OCI-LY3 (cell line): Measurements from ENCODE around the gene ERAP2.
"Not testable (repeated sequence)": the region's sequence is repeated elsewhere in the genome, so short reads cannot be mapped to it uniquely, and the experiment has no call there.

Experiments
- H2AFZ ChIP-seq: fragments of 200-600, 300-600 bp; shearing (Covaris generic); 2 replicates; pipeline ENCODE4 v1.6.0; 2014; ENCODE audit warnings: antibody characterized with exemption, low read depth, low read length
- H3K27ac ChIP-seq: fragments of 200-600, 300-600 bp; sonication (generic); 2 replicates; pipeline ENCODE4 v1.5.1; 2014; ENCODE audit warnings: mild to moderate bottlenecking, low read length, moderate library complexity, mixed read lengths
- H3K27me3 ChIP-seq: fragments of 200-600, 300-600 bp; sonication (generic); 2 replicates; pipeline ENCODE4 v1.6.1; 2014; ENCODE audit warnings: low read depth, low read length, mixed read lengths
- H3K36me3 ChIP-seq: fragments of 200-600, 300-600 bp; sonication (generic); replicated peaks from 2 replicates; pipeline ENCODE3; 2014; ENCODE audit warnings: low read depth, low read length, mixed read lengths
- H3K4me1 ChIP-seq: fragments of 300-600, 200-600 bp; sonication (generic); 2 replicates; pipeline ENCODE4 v1.6.1; 2014; ENCODE audit warnings: low read length, mixed read lengths
- H3K4me2 ChIP-seq: fragments of 200-600, 300-600 bp; sonication (generic); 2 replicates; pipeline ENCODE4 v1.6.1; 2014; ENCODE audit warnings: low read length, mixed read lengths
- H3K4me3 ChIP-seq: fragments of 300-600, 200-600 bp; sonication (generic); 2 replicates; pipeline ENCODE4 v1.5.1; 2014; ENCODE audit warnings: antibody characterized with exemption, mild to moderate bottlenecking, low read length, moderate library complexity
- H3K79me2 ChIP-seq: fragments of 300-600, 200-600 bp; shearing (Covaris generic); 2 replicates; pipeline ENCODE4 v1.6.1; 2014; ENCODE audit warnings: mild to moderate bottlenecking, low read length, mixed read lengths
- H3K9ac ChIP-seq: fragments of 300-600, 200-600 bp; shearing (Covaris generic); 2 replicates; pipeline ENCODE4 v1.6.0; 2014; ENCODE audit warnings: mild to moderate bottlenecking, low read length, moderate library complexity
- H3K9me3 ChIP-seq: fragments of 200-600, 300-600 bp; shearing (Covaris generic); 2 replicates; pipeline ENCODE4 v1.6.1; 2014; ENCODE audit warnings: low read length, mixed read lengths; ENCODE audit not compliant: insufficient read depth
- H4K20me1 ChIP-seq: fragments of 200-600, 300-600 bp; sonication (generic); 2 replicates; pipeline ENCODE4 v1.6.1; 2016; ENCODE audit warnings: low read length, mixed read lengths; ENCODE audit not compliant: insufficient read depth
- EZH2phosphoT487 ChIP-seq: fragments of 200-600 bp; shearing (Covaris generic); IDR thresholded peaks from 2 replicates; pipeline ENCODE4 v1.6.1; 2018; ENCODE audit warnings: antibody characterized with exemption, mixed run types, low read depth
- TF ChIP-seq, protein P1 (sequence below): fragments of 200-600, 300-600 bp; sonication (generic); IDR thresholded peaks from 2 replicates; pipeline ENCODE4 v1.5.1; 2014; ENCODE audit warnings: antibody characterized with exemption, low read length, low read depth

Gene ERAP2

DNA sequence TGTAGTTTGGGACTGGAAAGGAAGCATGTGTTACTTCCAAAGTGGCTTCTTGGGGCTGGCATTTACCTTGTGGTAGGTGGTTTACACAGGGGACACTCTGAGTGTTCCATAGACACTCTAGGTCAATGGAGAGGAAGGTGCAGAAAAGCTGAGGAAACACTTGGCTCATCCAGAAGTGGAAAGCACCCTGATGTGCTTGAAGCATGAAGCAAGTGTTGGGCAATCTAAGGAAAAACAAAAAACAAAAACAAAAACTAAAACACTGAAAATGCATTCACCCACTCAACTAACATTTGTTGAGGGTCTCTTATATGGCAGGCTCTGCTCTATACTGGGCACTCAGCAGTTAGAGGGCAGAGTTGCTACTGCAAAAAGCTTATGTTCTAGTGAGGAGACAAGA lies 2.9 kb upstream of the ERAP2 start:
- TF ChIP-seq EZH2phosphoT487 = no peak
- TF ChIP-seq, protein P1, sequence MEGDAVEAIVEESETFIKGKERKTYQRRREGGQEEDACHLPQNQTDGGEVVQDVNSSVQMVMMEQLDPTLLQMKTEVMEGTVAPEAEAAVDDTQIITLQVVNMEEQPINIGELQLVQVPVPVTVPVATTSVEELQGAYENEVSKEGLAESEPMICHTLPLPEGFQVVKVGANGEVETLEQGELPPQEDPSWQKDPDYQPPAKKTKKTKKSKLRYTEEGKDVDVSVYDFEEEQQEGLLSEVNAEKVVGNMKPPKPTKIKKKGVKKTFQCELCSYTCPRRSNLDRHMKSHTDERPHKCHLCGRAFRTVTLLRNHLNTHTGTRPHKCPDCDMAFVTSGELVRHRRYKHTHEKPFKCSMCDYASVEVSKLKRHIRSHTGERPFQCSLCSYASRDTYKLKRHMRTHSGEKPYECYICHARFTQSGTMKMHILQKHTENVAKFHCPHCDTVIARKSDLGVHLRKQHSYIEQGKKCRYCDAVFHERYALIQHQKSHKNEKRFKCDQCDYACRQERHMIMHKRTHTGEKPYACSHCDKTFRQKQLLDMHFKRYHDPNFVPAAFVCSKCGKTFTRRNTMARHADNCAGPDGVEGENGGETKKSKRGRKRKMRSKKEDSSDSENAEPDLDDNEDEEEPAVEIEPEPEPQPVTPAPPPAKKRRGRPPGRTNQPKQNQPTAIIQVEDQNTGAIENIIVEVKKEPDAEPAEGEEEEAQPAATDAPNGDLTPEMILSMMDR = no peak
- H2AFZ ChIP-seq = no peak overlapping the region
- H3K79me2 ChIP-seq = peaks cover 24% of the 10 kb centered on the region
- H3K4me2 ChIP-seq = no peak overlapping the region
- no peaks in the 10 kb centered on the region for H3K27me3 ChIP-seq
- no peak overlapping the region for H3K4me3 ChIP-seq
- no peak overlapping the region; the same call in 1 of the 2 replicates for H3K27ac ChIP-seq
- H3K4me1 ChIP-seq = peaks cover 73% of the 10 kb centered on the region
- no peak overlapping the region for H3K9ac ChIP-seq
- no peaks in the 10 kb centered on the region for H3K36me3 ChIP-seq
- no peaks in the 10 kb centered on the region for H4K20me1 ChIP-seq
- no peaks in the 10 kb centered on the region for H3K9me3 ChIP-seq

DNA sequence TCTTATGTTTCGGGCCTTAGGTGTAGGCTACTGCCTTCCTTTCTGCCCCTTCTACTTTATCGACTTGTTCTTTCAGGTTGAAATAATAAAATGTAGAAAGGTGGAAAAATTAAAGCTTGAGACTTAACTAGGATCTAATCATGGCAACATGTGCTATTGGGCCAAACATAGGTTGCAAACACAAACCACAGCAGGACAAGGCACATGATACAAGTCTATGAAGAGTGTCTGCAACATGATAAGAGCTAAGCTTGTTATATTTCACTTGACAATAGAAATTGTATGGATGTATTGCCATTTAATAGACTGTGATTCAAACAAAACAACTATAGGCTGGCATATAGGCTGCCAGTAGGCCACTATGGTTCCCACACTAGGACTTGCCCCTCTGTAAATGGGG lies 1.7 kb upstream of the ERAP2 start:
- Histone ChIP-seq H3K79me2 (peaks cover 36% of the 10 kb centered on the region), H3K27ac (peak overlapping the region; percentile 35), H3K27me3 (no peaks in the 10 kb centered on the region), H3K9me3 (no peaks in the 10 kb centered on the region), H4K20me1 (no peaks in the 10 kb centered on the region), H3K4me3 (no peak overlapping the region), H2AFZ (no peak overlapping the region), H3K4me1 (peaks cover 73% of the 10 kb centered on the region), H3K9ac (no peak overlapping the region), H3K4me2 (no peak overlapping the region), H3K36me3 (peaks cover 4% of the 10 kb centered on the region)
- no peak for TF ChIP-seq EZH2phosphoT487
- TF ChIP-seq, protein P1 = no peak

DNA sequence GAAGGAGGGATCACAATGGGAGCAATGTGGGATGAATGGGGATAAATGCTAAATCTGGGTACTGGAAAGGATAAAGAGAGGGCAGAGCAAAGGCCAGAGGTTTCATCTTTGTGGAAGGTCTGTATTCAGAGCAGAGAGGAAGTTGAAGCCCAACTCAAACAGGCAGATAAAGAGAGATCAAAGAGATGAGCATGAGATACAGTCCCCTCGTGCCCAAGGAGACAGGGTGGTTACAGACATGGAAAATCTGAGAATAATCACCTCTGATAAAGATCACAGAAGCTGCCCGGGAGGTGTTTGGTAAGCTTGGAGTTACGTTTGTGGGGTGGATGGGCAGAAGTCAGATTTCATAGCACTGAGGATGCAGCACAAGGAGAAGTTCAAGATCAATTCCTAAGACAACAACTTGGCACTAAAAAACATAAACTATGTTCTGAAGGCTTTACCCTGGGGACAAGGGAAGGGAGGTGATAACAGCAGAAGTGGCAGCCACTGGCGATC lies 459 bp upstream of the ERAP2 start:
- H3K9ac ChIP-seq = peak overlapping the region; percentile 94
- no peaks in the 10 kb centered on the region for H4K20me1 ChIP-seq
- no peaks in the 10 kb centered on the region for H3K27me3 ChIP-seq
- H2AFZ ChIP-seq = no peak overlapping the region
- peaks cover 13% of the 10 kb centered on the region for H3K36me3 ChIP-seq
- peak overlapping the region; percentile 95 for H3K4me2 ChIP-seq
- peak overlapping the region; percentile 98 for H3K27ac ChIP-seq
- peak overlapping the region; percentile 90 for H3K4me3 ChIP-seq
- no peak for TF ChIP-seq EZH2phosphoT487
- TF ChIP-seq, protein P1 = no peak
- H3K9me3 ChIP-seq = no peaks in the 10 kb centered on the region
- H3K4me1 ChIP-seq = peaks cover 75% of the 10 kb centered on the region
- peaks cover 45% of the 10 kb centered on the region for H3K79me2 ChIP-seq

DNA sequence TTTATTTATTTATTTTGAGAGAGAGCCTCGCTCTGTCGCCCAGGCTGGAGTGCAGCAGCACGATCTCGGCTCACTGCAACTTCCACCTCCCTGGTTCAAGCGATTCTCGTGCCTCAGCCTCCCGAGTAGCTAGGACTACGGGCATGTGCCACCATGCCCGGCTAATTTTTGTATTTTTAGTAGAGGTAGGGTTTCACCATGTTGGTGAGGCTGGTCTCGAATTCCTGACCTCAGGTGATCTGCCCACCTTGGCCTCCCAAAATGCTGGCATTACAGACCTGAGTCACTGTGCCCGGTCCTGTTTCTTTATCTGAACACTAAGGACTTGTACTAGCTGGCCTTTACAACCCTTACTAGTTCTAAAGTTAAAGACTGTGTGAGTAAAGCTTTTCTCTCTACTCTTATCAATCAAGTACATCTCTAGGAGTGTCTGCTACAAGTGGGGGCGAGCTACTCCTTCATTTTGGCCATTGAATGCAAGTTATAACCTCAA lies 723 bp downstream of the ERAP2 start:
- not testable (repeated sequence) for H3K9me3 ChIP-seq, H4K20me1 ChIP-seq, H3K27me3 ChIP-seq, H2AFZ ChIP-seq
- peak overlapping the region; percentile 90 for H3K4me3 ChIP-seq
- H3K36me3 ChIP-seq = peaks cover 23% of the 10 kb centered on the region
- H3K27ac ChIP-seq = peak overlapping the region; percentile 98
- H3K79me2 ChIP-seq = peaks cover 55% of the 10 kb centered on the region
- peaks cover 77% of the 10 kb centered on the region for H3K4me1 ChIP-seq
- peak overlapping the region; percentile 95 for H3K4me2 ChIP-seq
- H3K9ac ChIP-seq = peak overlapping the region; percentile 94
